Heart right ventricle (tissue), 16 donors: ENCODE measurements around the gene IQSEC1. TPM values are rescaled to one million over a fixed set of nuclear protein-coding genes. Genes with fewer than 3 reads are reported as not detected.

ENCODE experiments used
- ATAC-seq, 8 donors: fragments of 200-7000 bp; cut with Tn5 transposase; one replicate each; pipeline ENCODE4 v1.9.1; 2020; ENCODE audit warnings: mild to moderate bottlenecking in 8 of 8, moderate library complexity in 8 of 8, moderate number of reproducible peaks in 1 of 8
- DNase-seq, 2 donors: peaks; one replicate each; pipeline ENCODE4 v3.0.0-alpha.2; 2020
- H3K27ac ChIP-seq, 10 donors: fragments of 200-600 bp; sonication (generic) in 2 of 10; one replicate each; pipeline versions ENCODE4 v1.5.0 to v1.8.0; 2020 to 2022; ENCODE audit warnings: mild to moderate bottlenecking in 3 of 10
- H3K27me3 ChIP-seq, 7 donors: fragments of 200-600 bp; one replicate each; pipeline ENCODE4 v1.8.0; 2021 to 2022; ENCODE audit warnings: mild to moderate bottlenecking in 2 of 7
- H3K36me3 ChIP-seq, 9 donors: fragments of 200-600 bp; sonication (generic) in 1 of 9; one replicate each; pipeline versions ENCODE4 v1.5.0 to v1.8.0; 2020 to 2022; ENCODE audit warnings: mild to moderate bottlenecking in 2 of 9
- H3K4me1 ChIP-seq, 9 donors: fragments of 200-600 bp; sonication (generic) in 1 of 9; one replicate each; pipeline versions ENCODE4 v1.5.0 to v1.8.0; 2020 to 2022; ENCODE audit warnings: mild to moderate bottlenecking in 4 of 9
- H3K4me3 ChIP-seq, 10 donors: fragments of 200-600 bp; sonication (generic) in 2 of 10; one replicate each; pipeline versions ENCODE4 v1.5.0 to v1.8.0; 2020 to 2022; ENCODE audit warnings: mild to moderate bottlenecking in 7 of 10, moderate library complexity in 2 of 10
- H3K9me3 ChIP-seq, 11 donors: fragments of 200-600 bp in 10 of 11; sonication (generic) in 2 of 11; one replicate each; pipeline versions ENCODE4 v1.5.0 to v1.8.0; 2013 to 2022; ENCODE audit warnings: mild to moderate bottlenecking in 2 of 11, control low read depth in 1 of 11, moderate library complexity in 1 of 11
- CTCF ChIP-seq, 9 donors: fragments of 200-600 bp; sonication (generic) in 2 of 9; IDR thresholded peaks; one replicate each; pipeline versions ENCODE4 v1.5.0 to v1.8.0; 2021 to 2022; ENCODE audit warnings: antibody characterized with exemption in 9 of 9, mild to moderate bottlenecking in 5 of 9, moderate library complexity in 1 of 9
- WGBS, 2 donors: extraction: QIAGEN DNeasy Blood & Tissue Kit; methylation state at CpG; one replicate each; pipeline ENCODE4 v1.1.7; 2013; ENCODE audit warnings: inconsistent platforms in 1 of 2; 5-methylcytosine and 5-hydroxymethylcytosine counted together
- intact Hi-C, 10 donors: fragments of 100-400 bp; cut with DNase I; formaldehyde crosslinking; loops; one replicate each; pipeline versions ENCODE4 v1.11.1 to v1.14.2; 2022
- polyA plus RNA-seq, 2 donors: library from polyadenylated mRNA; stranded (reverse); fragments of 200-250 nt; gene quantifications; one replicate each; pipeline ENCODE4 v1.2.3, GENCODE V29; 2013
- total RNA-seq, 10 donors: library from RNA; stranded (reverse); fragmentation: NEBNext Ultra II Directional in 3 of 10; extraction: Animal tissue kit (Norgen Biotek cat#: 25700) in 3 of 10; gene quantifications; one replicate each; pipeline versions ENCODE4 v1.2.1 to v1.2.4, GENCODE V29; 2021 to 2023
- donor health status: Arrhythmogenic right ventricular cardiomyopathy.
- donor health status: ischemic (EF 13 %, LVEDD 7.1; RV severe dilation, severe dysfunction).
- donor health status: healthy with polysubstance abuse.
- donor health status: DM: no; HTN: yes; CAD: no.
- donor health status: DM: no; HTN: no; CAD: no.
- donor health status: ischemic (EF 25% LVEDD 6.9; RV normal size, moderate dysfunction).
- donor health status: ischemic (EF 25% LVEDD 5.7; RV mildly dilated, moderate dysfunction).
- donor health status: healthy.
- donor health status: DM: yes; HTN: yes; CAD: no.
- donor health status: Ischemic cardiomyopathy.
- donor health status: ischemic (EF 35%, LVEDD 5.7; RV mildly dilated, moderate dysfunction).
- donor health status: nonischemic (EF 11% LVEDD 7.7; RV severe dilation, severe dysfunction).
- donor health status: DM: yes; HTN: yes; CAD: no.
- donor health status: PGD.
- donor health status: ischemic (EF 29% LVEDD 5.4; RV normal size, mild dysfunction).
- donor health status: nonischemic (EF 23%, LVEDD 6.1; RV moderate dilation, normal function).

IQSEC1 gene
- total and polyA plus RNA-seq, 12 donors = 13.1 to 73.9 (median 60.4) TPM

- DNase-seq (no peak), ATAC-seq (no peak)
- WGBS, 2 donors = 85 to 86% methylated on average over 4 of the region's 4 CpGs
- Histone ChIP-seq H3K4me1 (peaks cover 0 to 80% (median 11%) of the 10 kb centered on the region in 9 donors), H3K4me3 (peak overlapping the region in 1 of 10 donors; percentile 15), H3K36me3 (peaks cover 0 to 24% (median 0%) of the 10 kb centered on the region in 9 donors), H3K27me3 (no peaks in the 10 kb centered on the region), H3K27ac (peak overlapping the region in 9 of 10 donors; percentile 39 to 90 (median 68)), H3K9me3 (peaks cover 0 to 4% (median 0%) of the 10 kb centered on the region in 11 donors)
- TF ChIP-seq CTCF (IDR thresholded peaks at IDR 0.05) = no peak
- intact Hi-C loops = loop anchor here in 2 of 10 donors (5.0 to 10.0 kb wide), 2 partner anchors 131 to 456 kb away; no protein-coding TSS in a partner anchor
Observed at GRCh38 chr3:12998648-12999047, 74.6 kb downstream of the IQSEC1 start.

GRCh38 chr3:12997387-12997786, 75.8 kb downstream of the IQSEC1 start:
- Histone ChIP-seq H3K4me1 (peaks cover 0 to 80% (median 21%) of the 10 kb centered on the region in 9 donors), H3K27me3 (no peaks in the 10 kb centered on the region), H3K36me3 (peaks cover 0 to 24% (median 0%) of the 10 kb centered on the region in 9 donors), H3K27ac (peak overlapping the region in 1 of 10 donors; percentile 90), H3K4me3 (no peak overlapping the region), H3K9me3 (peaks cover 0 to 4% (median 0%) of the 10 kb centered on the region in 11 donors)
- DNase-seq = no peak
- intact Hi-C loops = loop anchor here in 2 of 10 donors (5.0 to 10.0 kb wide), 2 partner anchors 130 to 457 kb away; no protein-coding TSS in a partner anchor
- TF ChIP-seq CTCF (IDR thresholded peaks at IDR 0.05) = no peak
- no peak for ATAC-seq

GRCh38 chr3:12996181-12996506, 77.1 kb downstream of the IQSEC1 start:
- TF ChIP-seq CTCF (IDR thresholded peaks at IDR 0.05) = no peak
- H3K9me3 ChIP-seq = peaks cover 0 to 4% (median 0%) of the 10 kb centered on the region in 11 donors
- intact Hi-C loops = loop anchor here in 2 of 10 donors (5.0 to 10.0 kb wide), 2 partner anchors 129 to 459 kb away; no protein-coding TSS in a partner anchor
- no peak for DNase-seq
- ATAC-seq = no peak
- peak overlapping the region in 3 of 10 donors; percentile 91 to 95 (median 94) for H3K27ac ChIP-seq
- H3K27me3 ChIP-seq = no peaks in the 10 kb centered on the region
- no peak overlapping the region for H3K4me3 ChIP-seq
- H3K36me3 ChIP-seq = peaks cover 0 to 18% (median 0%) of the 10 kb centered on the region in 9 donors
- H3K4me1 ChIP-seq = peaks cover under 1 to 76% (median 32%) of the 10 kb centered on the region in 9 donors
- 70% methylated on average over 2 of the region's 2 CpGs for WGBS, 2 donors

- WGBS, 2 donors = 75 to 78% methylated on average over 10 of the region's 10 CpGs
- Histone ChIP-seq H3K9me3 (peaks cover 0 to 4% (median 0%) of the 10 kb centered on the region in 11 donors), H3K4me3 (peak overlapping the region in 6 of 10 donors; percentile 73 to 94 (median 86)), H3K27ac (peak overlapping the region in 9 of 10 donors; percentile 83 to 95 (median 93)), H3K27me3 (no peaks in the 10 kb centered on the region), H3K4me1 (peaks cover 5 to 79% (median 37%) of the 10 kb centered on the region in 9 donors), H3K36me3 (peaks cover 0 to 14% (median 0%) of the 10 kb centered on the region in 9 donors)
- DNase-seq (no peak), ATAC-seq (no peak)
- TF ChIP-seq CTCF (IDR thresholded peaks at IDR 0.05) = no peak
- intact Hi-C loops = loop anchor here in 3 of 10 donors (1.0 to 10.0 kb wide), 4 partner anchors 127 to 459 kb away; no protein-coding TSS in a partner anchor
Observed at GRCh38 chr3:12995389-12996180, 77.6 kb downstream of the IQSEC1 start.
